NB4 (cell line): ENCODE results near the gene MYH15.

Experiments used
- DNase-seq: peaks from one replicate; pipeline ENCODE4 v3.0.0; 2010; ENCODE audit warnings: low read depth
- H3K4me3 ChIP-seq: one replicate; pipeline ENCODE4 v1.5.1; 2011; ENCODE audit warnings: mild to moderate bottlenecking, low read depth, low read length, moderate library complexity
- CTCF ChIP-seq: IDR thresholded peaks from one replicate; pipeline ENCODE4 v1.5.1; 2012; ENCODE audit warnings: low read depth, low read length
- MAX ChIP-seq: IDR thresholded peaks from 2 replicates; pipeline ENCODE4 v1.6.1; 2011; ENCODE audit warnings: low read depth, low read length
- MYC ChIP-seq: IDR thresholded peaks from 2 replicates; pipeline ENCODE4 v1.6.1; 2011; ENCODE audit warnings: low read depth, low read length
- POLR2A ChIP-seq: IDR thresholded peaks from 2 replicates; pipeline ENCODE4 v1.6.1; 2011; ENCODE audit warnings: mild to moderate bottlenecking; ENCODE audit not compliant: insufficient read length; ENCODE audit errors: extremely low read depth

MYH15 gene

GRCh38 chr3:108448593-108448992 lies 61.8 kb downstream of the MYH15 start:
- DNase-seq = no peak
- TF ChIP-seq CTCF (no peak), MYC (no peak), POLR2A (no peak), MAX (no peak)
- no peak overlapping the region for H3K4me3 ChIP-seq

GRCh38 chr3:108447096-108447847 lies 63.1 kb downstream of the MYH15 start:
- no peak overlapping the region for H3K4me3 ChIP-seq
- no peak for TF ChIP-seq POLR2A
- DNase-seq = no peak

- no peak for TF ChIP-seq MAX
- TF ChIP-seq MYC = no peak
- TF ChIP-seq POLR2A = no peak
- no peak for TF ChIP-seq CTCF
- no peak overlapping the region for H3K4me3 ChIP-seq
- DNase-seq = no peak
These were observed 68.1 kb downstream of the MYH15 start for GRCh38 chr3:108442281-108442680.

- no peak for DNase-seq
- H3K4me3 ChIP-seq = no peak overlapping the region
- no peak for TF ChIP-seq CTCF
- no peak for TF ChIP-seq MAX
- TF ChIP-seq MYC = no peak
- TF ChIP-seq POLR2A = no peak
These were observed 68.9 kb downstream of the MYH15 start for GRCh38 chr3:108441518-108441917.

GRCh38 chr3:108441071-108441507 lies 69.3 kb downstream of the MYH15 start:
- H3K4me3 ChIP-seq = no peak overlapping the region
- no peak for DNase-seq
- TF ChIP-seq CTCF = no peak
- no peak for TF ChIP-seq POLR2A
- TF ChIP-seq MYC = no peak
- no peak for TF ChIP-seq MAX

GRCh38 chr3:108438542-108438941 lies 71.9 kb downstream of the MYH15 start:
- no peak for DNase-seq
- TF ChIP-seq MYC (no peak), POLR2A (no peak), CTCF (no peak), MAX (no peak)
- no peak overlapping the region for H3K4me3 ChIP-seq
